Measurements from ENCODE around the gene SECTM1. TPM values are rescaled to one million over a fixed set of nuclear protein-coding genes. Genes with fewer than 3 reads are reported as not detected.

SECTM1 gene
- total RNA-seq, 1 donor from 2014 or later, result not detected

- DNase-seq, result no peak
- Mint-ChIP-seq H3K27me3 (peaks cover 2% of the 10 kb centered on the region), H3K9me3 (no peaks in the 10 kb centered on the region), H3K36me3 (ENCODE audit: low read depth) (no peaks in the 10 kb centered on the region), H3K4me3 (no peak overlapping the region), H3K4me1 (peaks cover 3% of the 10 kb centered on the region), H3K27ac (no peak overlapping the region)
- TF ChIP-seq CTCF (IDR thresholded peaks at IDR 0.05), result no peak
- ATAC-seq (ENCODE audit: low read depth), result no peak
- ChIA-PET POLR2A (no interaction called here), CTCF (no interaction called here)
- intact Hi-C loops (cut with micrococcal nuclease), result no loop called here
These were observed 54.7 kb downstream of the SECTM1 start for GRCh38 chr17:82278786-82279391.

GRCh38 chr17:82278308-82278707 lies 55.3 kb downstream of the SECTM1 start:
- no peaks in the 10 kb centered on the region for H3K9me3 Mint-ChIP-seq
- intact Hi-C loops (cut with micrococcal nuclease), result no loop called here
- POLR2A ChIA-PET, result no interaction called here

GRCh38 chr17:82277851-82278250 lies 55.7 kb downstream of the SECTM1 start:
- Mint-ChIP-seq H3K4me1 (peaks cover 7% of the 10 kb centered on the region), H3K4me3 (no peak overlapping the region), H3K27ac (no peak overlapping the region), H3K9me3 (no peaks in the 10 kb centered on the region), H3K36me3 (ENCODE audit: low read depth) (peaks cover 2% of the 10 kb centered on the region), H3K27me3 (peaks cover 2% of the 10 kb centered on the region)
- no peak for ATAC-seq (ENCODE audit: low read depth)
- POLR2A ChIA-PET, result no interaction called here
- intact Hi-C loops (cut with micrococcal nuclease), result no loop called here
- DNase-seq, result no peak
- CTCF ChIA-PET, result no interaction called here
- TF ChIP-seq CTCF (IDR thresholded peaks at IDR 0.05), result no peak

More at GRCh38 chr17:82278308-82278707, 55.3 kb downstream of the SECTM1 start:
- ATAC-seq (ENCODE audit: low read depth) (no peak), DNase-seq (no peak)
- peaks cover 2% of the 10 kb centered on the region for H3K27me3 Mint-ChIP-seq
- H3K27ac Mint-ChIP-seq, result no peak overlapping the region
- TF ChIP-seq CTCF (IDR thresholded peaks at IDR 0.05), result no peak
- peaks cover 7% of the 10 kb centered on the region for H3K4me1 Mint-ChIP-seq
- CTCF ChIA-PET, result no interaction called here
- no peak overlapping the region for H3K4me3 Mint-ChIP-seq
- H3K36me3 Mint-ChIP-seq (ENCODE audit: low read depth), result peaks cover 2% of the 10 kb centered on the region

- ATAC-seq (ENCODE audit: low read depth) (no peak), DNase-seq (no peak)
- TF ChIP-seq CTCF (IDR thresholded peaks at IDR 0.05), result no peak
- ChIA-PET POLR2A (interaction anchor here (1.1 to 4.6 kb wide), 2 partner anchors 16 to 21 kb away, joined by 4 to 100 read pairs; no protein-coding TSS in a partner anchor), CTCF (no interaction called here)
- no peaks in the 10 kb centered on the region for H3K9me3 Mint-ChIP-seq
- H3K27me3 Mint-ChIP-seq, result peaks cover 2% of the 10 kb centered on the region
- peaks cover 13% of the 10 kb centered on the region for H3K4me1 Mint-ChIP-seq
- intact Hi-C loops (cut with micrococcal nuclease), result no loop called here
- peaks cover 8% of the 10 kb centered on the region for H3K36me3 Mint-ChIP-seq (ENCODE audit: low read depth)
- no peak overlapping the region for H3K27ac Mint-ChIP-seq
- no peak overlapping the region for H3K4me3 Mint-ChIP-seq
These were observed 56.6 kb downstream of the SECTM1 start for GRCh38 chr17:82276938-82277337.

GRCh38 chr17:82275326-82275725 lies 58.2 kb downstream of the SECTM1 start:
- Mint-ChIP-seq H3K9me3 (no peaks in the 10 kb centered on the region), H3K27ac (no peak overlapping the region), H3K4me3 (no peak overlapping the region), H3K4me1 (peaks cover 30% of the 10 kb centered on the region), H3K27me3 (peaks cover 2% of the 10 kb centered on the region), H3K36me3 (ENCODE audit: low read depth) (peaks cover 24% of the 10 kb centered on the region)
- ATAC-seq (ENCODE audit: low read depth) (no peak), DNase-seq (no peak)
- intact Hi-C loops (cut with micrococcal nuclease), result no loop called here
- TF ChIP-seq CTCF (IDR thresholded peaks at IDR 0.05), result no peak
- CTCF ChIA-PET, result no interaction called here
- POLR2A ChIA-PET, result interaction anchor here (4.6 kb wide), 1 partner anchor 23 kb away, joined by 100 read pairs; no protein-coding TSS in a partner anchor

All from activated B cell treated with CpG ODN at 0.5 μM for 24 hours (primary cell).